Effector CD4-positive, alpha-beta T cell (primary cell): Measurements from ENCODE around the gene EDIL3.
"Not testable (repeated sequence)": the region's sequence is repeated elsewhere in the genome, so short reads cannot be mapped to it uniquely, and the experiment has no call there.

Experiments used
- DNase-seq: peaks from one replicate; pipeline ENCODE4 v3.0.0-alpha.2; 2020

EDIL3 gene

GRCh38 chr5:84378961-84379360, 5.7 kb downstream of the EDIL3 start:
- DNase-seq, result no peak

- no peak for DNase-seq
Observed at GRCh38 chr5:84378420-84378819, 6.3 kb downstream of the EDIL3 start.

DNA sequence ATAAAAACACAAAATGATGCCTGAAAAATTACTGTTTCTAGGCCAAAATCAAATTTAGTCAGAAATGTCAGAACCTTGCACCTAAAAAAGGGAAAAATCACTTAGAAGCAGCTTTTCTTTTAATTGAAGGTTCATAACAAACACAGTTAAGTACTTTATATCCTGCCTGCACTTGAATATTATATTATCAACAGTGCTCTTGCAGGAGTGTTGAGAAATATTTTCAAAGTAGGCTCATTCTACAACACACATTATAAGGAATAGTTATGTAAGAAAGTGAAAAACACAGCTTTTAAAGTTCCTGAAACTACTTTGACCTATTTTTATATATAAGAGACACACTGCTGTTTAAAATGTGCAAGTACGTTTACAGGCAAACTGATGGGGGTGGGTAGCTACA, 8.3 kb downstream of the EDIL3 start:
- no peak for DNase-seq

DNA sequence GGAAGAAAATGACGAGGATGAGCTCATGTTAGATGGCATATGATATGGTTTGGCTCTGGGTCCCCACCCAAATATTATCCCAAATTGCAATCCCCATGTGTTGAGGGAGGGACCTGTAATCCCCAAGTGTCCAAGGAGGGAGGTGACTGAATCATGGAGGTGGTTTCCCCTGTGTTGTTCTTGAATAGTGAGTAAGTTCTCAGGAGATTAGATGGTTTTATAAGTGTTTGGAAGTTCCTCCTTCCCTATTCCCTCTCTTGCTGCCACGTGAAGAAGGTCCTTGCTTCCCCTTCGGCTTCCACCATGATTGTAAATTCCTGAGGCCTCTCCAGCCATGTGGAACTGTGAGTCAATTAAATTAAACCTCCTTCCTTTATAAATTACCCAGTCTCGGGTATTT, 10.1 kb downstream of the EDIL3 start:
- no peak for DNase-seq

DNA sequence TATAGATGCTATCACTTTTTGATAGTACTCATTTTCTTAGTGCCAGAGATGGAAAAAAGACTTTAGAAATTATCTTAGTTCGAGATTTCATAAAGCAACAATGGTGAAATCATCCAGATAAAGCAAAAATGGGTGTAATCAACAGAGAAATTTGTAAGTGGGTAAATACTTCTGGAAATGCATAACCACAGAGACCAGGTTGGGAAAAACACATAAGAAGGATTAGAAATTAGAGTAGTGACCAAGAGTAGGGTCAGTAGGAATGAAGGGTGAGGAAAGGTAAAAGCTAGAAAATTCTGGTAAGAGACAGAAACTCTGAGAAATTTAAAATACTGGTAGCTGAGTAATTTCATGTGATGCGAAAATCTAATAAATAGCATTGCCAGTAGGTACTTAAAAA, 11.2 kb downstream of the EDIL3 start:
- DNase-seq, result no peak

GRCh38 chr5:84372066-84372695, 12.5 kb downstream of the EDIL3 start:
- no peak for DNase-seq

- DNase-seq, result no peak
Observed at GRCh38 chr5:84370176-84370575, 14.5 kb downstream of the EDIL3 start.

GRCh38 chr5:84364043-84364442, 20.6 kb downstream of the EDIL3 start:
- no peak for DNase-seq

GRCh38 chr5:84362061-84362720, 22.5 kb downstream of the EDIL3 start:
- DNase-seq, result no peak

GRCh38 chr5:84361572-84361971, 23.1 kb downstream of the EDIL3 start:
- no peak for DNase-seq

DNA sequence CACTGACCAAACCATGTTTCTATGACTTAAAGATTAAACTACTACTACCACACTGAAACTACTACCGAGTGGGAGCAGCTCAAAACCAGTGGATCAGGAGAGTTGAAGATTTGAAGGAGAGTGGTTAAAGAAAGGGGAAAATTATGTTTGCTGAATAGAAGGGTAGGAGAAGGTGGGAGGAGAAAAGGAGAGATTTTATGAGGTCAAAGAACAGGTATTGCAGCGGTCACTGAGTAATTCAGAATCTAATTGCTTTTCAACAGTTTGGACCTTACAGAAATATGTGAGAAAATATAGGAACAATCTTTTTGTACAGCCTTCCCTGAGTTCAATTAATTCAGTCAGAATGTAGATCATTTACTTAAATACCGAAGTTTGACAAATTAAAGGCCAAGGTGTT, 24.6 kb downstream of the EDIL3 start:
- DNase-seq, result no peak

GRCh38 chr5:84354101-84354500, 30.6 kb downstream of the EDIL3 start:
- no peak for DNase-seq

GRCh38 chr5:84344788-84345187, 39.9 kb downstream of the EDIL3 start:
- no peak for DNase-seq

DNA sequence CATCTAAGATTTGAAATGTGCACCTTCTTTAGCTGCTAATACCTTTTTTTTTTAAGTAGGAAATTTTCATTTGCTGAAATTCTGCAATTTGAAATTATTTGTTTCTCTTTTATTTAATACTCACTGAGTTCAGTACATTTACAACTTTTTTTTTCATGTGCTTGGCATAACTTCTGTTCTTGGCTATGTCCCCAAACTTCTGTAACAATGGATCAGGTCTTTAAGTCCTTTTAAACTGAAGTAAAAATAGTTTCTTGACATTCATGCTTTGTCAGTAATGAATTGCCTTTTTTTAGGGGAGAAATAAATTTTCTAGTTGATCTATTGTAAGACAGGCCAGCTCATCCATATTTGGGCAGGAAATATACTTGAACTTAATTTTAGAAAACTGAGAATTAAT, 41.5 kb downstream of the EDIL3 start:
- no peak for DNase-seq

GRCh38 chr5:84332106-84332505, 52.6 kb downstream of the EDIL3 start:
- no peak for DNase-seq

DNA sequence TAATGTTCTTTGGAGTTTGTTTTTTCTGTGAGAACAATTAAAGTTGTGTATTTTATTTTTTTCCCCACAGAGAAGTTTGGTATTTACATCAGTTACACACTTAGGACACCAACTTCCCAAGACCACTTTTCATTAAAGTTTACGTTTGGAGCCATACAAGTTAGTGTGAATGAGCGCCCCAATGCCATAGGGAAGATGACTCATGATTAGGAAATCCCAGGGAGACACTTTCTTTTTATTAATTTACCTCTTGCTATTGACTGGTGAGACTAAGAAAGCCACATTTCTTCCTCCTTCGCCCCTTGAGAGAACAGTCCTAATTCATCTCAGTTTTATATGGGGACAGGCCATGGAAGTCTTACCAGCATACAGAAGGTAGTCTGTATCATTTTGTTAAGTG, 57.1 kb downstream of the EDIL3 start:
- no peak for DNase-seq

- no peak for DNase-seq
Observed at GRCh38 chr5:84322646-84323045, 62.0 kb downstream of the EDIL3 start.

DNA sequence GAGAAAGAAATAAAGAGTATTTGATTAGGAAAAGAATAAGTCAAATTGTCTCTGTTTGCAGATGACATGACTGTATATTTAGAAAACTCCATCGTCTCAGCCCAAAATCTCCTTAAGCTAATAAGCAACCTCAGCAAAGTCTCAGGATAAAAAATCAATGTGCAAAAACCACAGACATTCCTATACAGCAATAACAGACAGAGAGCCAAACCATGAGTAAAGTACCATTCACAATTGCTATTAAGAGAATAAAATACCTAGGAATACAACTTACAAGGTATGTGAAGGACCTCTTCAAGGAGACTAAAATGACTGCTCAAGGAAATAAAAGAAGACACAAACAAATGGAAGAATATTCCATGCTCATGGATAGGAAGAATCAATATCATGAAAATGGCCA, 66.9 kb downstream of the EDIL3 start:
- not testable (repeated sequence) for DNase-seq

GRCh38 chr5:84312280-84312679, 72.4 kb downstream of the EDIL3 start:
- DNase-seq, result not testable (repeated sequence)

DNA sequence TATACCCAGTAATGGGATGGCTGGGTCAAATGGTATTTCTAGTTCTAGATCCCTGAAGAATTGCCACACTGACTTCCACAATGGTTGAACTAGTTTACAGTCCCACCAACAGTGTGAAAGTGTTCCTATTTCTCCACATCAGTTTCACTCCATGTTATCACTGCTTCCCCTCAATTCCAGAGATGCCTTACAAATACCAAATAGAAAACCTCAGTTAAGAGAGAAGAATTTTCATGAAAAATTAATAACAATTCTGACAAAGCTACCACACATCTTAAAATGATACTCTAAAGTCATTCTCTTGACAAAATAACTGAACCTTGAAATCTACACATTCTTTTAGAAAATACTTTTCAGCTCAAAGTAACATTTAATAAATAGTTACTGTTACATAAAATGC, 74.8 kb downstream of the EDIL3 start:
- not testable (repeated sequence) for DNase-seq

DNA sequence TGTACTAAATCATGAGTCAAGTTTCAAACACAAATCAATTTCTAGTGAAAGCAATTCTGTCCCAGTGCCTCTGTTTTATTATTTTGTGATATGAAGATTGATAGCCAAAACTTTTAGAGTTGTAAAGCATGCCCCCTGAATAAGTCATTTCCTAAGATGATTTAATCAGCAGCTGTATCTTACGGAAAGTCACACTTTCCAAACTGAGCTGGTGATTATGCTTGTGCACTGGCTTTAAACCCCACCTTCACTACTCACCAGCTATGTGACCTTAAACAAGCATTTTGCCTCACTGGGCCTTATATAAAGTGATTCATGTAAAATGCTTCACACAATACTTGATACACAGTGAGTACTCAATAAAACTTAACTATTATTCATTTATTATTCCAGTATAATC, 78.1 kb downstream of the EDIL3 start:
- DNase-seq, result no peak

DNA sequence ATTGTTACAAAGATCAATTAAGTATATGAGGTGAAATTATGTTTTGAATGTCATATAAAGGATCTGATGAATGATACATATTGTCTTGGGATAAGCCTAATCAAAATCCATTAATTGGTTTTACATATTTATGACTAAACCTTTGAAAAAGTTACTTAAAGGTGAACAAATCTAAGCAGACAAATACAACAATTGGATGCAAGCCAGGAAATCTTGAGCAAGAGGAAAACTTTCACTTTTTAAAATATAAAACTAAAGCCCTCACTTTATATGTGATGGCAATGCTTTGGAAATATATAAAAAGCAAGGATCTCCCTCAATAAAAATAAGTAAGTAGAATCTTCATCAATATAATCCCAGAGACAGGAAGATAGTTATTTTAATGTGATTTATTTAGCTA, 80.1 kb downstream of the EDIL3 start:
- no peak for DNase-seq

GRCh38 chr5:84303315-84303714, 81.4 kb downstream of the EDIL3 start:
- DNase-seq, result no peak

GRCh38 chr5:84301535-84301934, 83.1 kb downstream of the EDIL3 start:
- DNase-seq, result no peak

- DNase-seq, result no peak
Observed at GRCh38 chr5:84299959-84300358, 84.7 kb downstream of the EDIL3 start.
